IMR-90 (cell line): Measurements from ENCODE around the gene SLC2A11. TPM values are rescaled to one million over a fixed set of nuclear protein-coding genes. Genes with fewer than 3 reads are reported as not detected.

Source experiments
- ATAC-seq: fragments of 200-7000 bp; cut with Tn5 transposase; 2 replicates; pipeline ENCODE4 v1.9.1; 2020; ENCODE audit warnings: low read depth, mild to moderate bottlenecking, moderate library complexity
- BruUV-seq: library from RNA; stranded (reverse); fragments of 400-500 nt; replicated peaks from 2 replicates; lab custom pipeline; 2021; lab: Mats Ljungman, UMichigan
- CTCF ChIA-PET: fragments of 300-600 bp; formaldehyde crosslinking; extraction: SDS; loops from one replicate; lab custom pipeline; 2021; ENCODE audit warnings: antibody characterized with exemption; lab: Yijun Ruan, JAX
- POLR2A ChIA-PET: fragments of 300-600 bp; sonication (Branson Sonifier 250); formaldehyde crosslinking; loops from one replicate; lab custom pipeline; 2022; ENCODE audit warnings: antibody characterized with exemption; ENCODE audit not compliant: unreplicated experiment; lab: Charles Lee
- DNase-seq: peaks from one replicate; pipeline ENCODE4 v3.0.0; 2013
- H2AFZ ChIP-seq: replicated peaks from 2 replicates; pipeline ENCODE3; 2013; ENCODE audit warnings: low read length, mild to moderate bottlenecking; ENCODE audit not compliant: poor library complexity
- H2AK5ac ChIP-seq: 2 replicates; pipeline ENCODE4 v1.6.1; 2013; ENCODE audit warnings: low read depth, low read length, inconsistent platforms
- H2AK9ac ChIP-seq: replicated peaks from 2 replicates; pipeline ENCODE3; 2013; ENCODE audit warnings: mild to moderate bottlenecking, low read depth, low read length, moderate library complexity; ENCODE audit not compliant: poor library complexity
- H2BK120ac ChIP-seq: 2 replicates; pipeline ENCODE4 v1.6.1; 2013; ENCODE audit warnings: low read depth, low read length, inconsistent platforms
- H2BK15ac ChIP-seq: 3 replicates; pipeline ENCODE4 v1.6.1; 2013; ENCODE audit warnings: low read depth, low read length, inconsistent platforms
- H2BK20ac ChIP-seq: 2 replicates; pipeline ENCODE4 v1.6.1; 2013; ENCODE audit warnings: low read depth, mild to moderate bottlenecking, inconsistent platforms, low read length, moderate library complexity
- H2BK5ac ChIP-seq: 2 replicates; pipeline ENCODE4 v1.6.1; 2013; ENCODE audit warnings: mild to moderate bottlenecking, low read depth, low read length, inconsistent platforms; ENCODE audit not compliant: poor library complexity, severe bottlenecking
- H3K14ac ChIP-seq: replicated peaks from 2 replicates; pipeline ENCODE4 v1.6.1; 2013; ENCODE audit warnings: low read depth, low read length, inconsistent platforms
- H3K18ac ChIP-seq: 2 replicates; pipeline ENCODE4 v1.6.1; 2013; ENCODE audit warnings: low read depth, low read length, control low read depth
- H3K23ac ChIP-seq: 2 replicates; pipeline ENCODE4 v1.6.1; 2013; ENCODE audit warnings: low read depth, low read length, inconsistent platforms
- H3K27ac ChIP-seq: 2 replicates; pipeline ENCODE4 v1.5.1; 2013; ENCODE audit warnings: mild to moderate bottlenecking, control low read depth, low read length; ENCODE audit not compliant: insufficient read depth
- H3K27me3 ChIP-seq: 2 replicates; pipeline ENCODE4 v1.6.1; 2013; ENCODE audit warnings: low read length; ENCODE audit not compliant: control insufficient read depth, insufficient read depth
- H3K36me3 ChIP-seq: 2 replicates; pipeline ENCODE4 v1.6.1; 2013; ENCODE audit warnings: low read length, mixed read lengths; ENCODE audit not compliant: control insufficient read depth, insufficient read depth
- H3K4ac ChIP-seq: 2 replicates; pipeline ENCODE4 v1.6.1; 2013; ENCODE audit warnings: low read depth, low read length, inconsistent platforms
- H3K4me1 ChIP-seq: 2 replicates; pipeline ENCODE4 v1.6.1; 2013; ENCODE audit warnings: low read length, mixed read lengths; ENCODE audit not compliant: control insufficient read depth, insufficient read depth
- H3K4me2 ChIP-seq: 2 replicates; pipeline ENCODE4 v1.6.1; 2013; ENCODE audit warnings: low read depth, mild to moderate bottlenecking, control low read depth, low read length, moderate library complexity
- H3K4me3 ChIP-seq: 2 replicates; pipeline ENCODE4 v1.5.1; 2013; ENCODE audit warnings: low read depth, mild to moderate bottlenecking, control low read depth, low read length, moderate library complexity; ENCODE audit not compliant: insufficient read depth
- H3K56ac ChIP-seq: 2 replicates; pipeline ENCODE4 v1.6.1; 2013; ENCODE audit warnings: low read length, inconsistent platforms; ENCODE audit not compliant: insufficient read depth; ENCODE audit errors: extremely low read depth
- H3K79me1 ChIP-seq, 2 experiments: 2 replicates each; pipeline ENCODE4 v1.6.1; 2013; ENCODE audit warnings: low read length in 2 of 2, inconsistent platforms in 1 of 2, low read depth in 1 of 2
- H3K9ac ChIP-seq: 2 replicates; pipeline ENCODE4 v1.6.1; 2013; ENCODE audit warnings: low read depth, low read length, control low read depth
- H3K9me1 ChIP-seq: 2 replicates; pipeline ENCODE4 v1.6.1; 2013; ENCODE audit warnings: low read length, inconsistent platforms; ENCODE audit not compliant: insufficient read depth
- H3K9me3 ChIP-seq: 2 replicates; pipeline ENCODE4 v1.6.1; 2013; ENCODE audit warnings: low read length; ENCODE audit not compliant: control insufficient read depth, insufficient read depth
- H4K20me1 ChIP-seq: 2 replicates; pipeline ENCODE4 v1.6.1; 2013; ENCODE audit warnings: low read length, inconsistent platforms; ENCODE audit not compliant: insufficient read depth
- H4K5ac ChIP-seq: 2 replicates; pipeline ENCODE4 v1.6.1; 2013; ENCODE audit warnings: mild to moderate bottlenecking, low read depth, low read length, control low read depth
- H4K8ac ChIP-seq, 2 experiments: 2 replicates each; pipeline ENCODE4 v1.6.1; 2013; ENCODE audit warnings: low read depth in 2 of 2, low read length in 2 of 2, control low read depth in 1 of 2, inconsistent platforms in 1 of 2
- H4K91ac ChIP-seq: 2 replicates; pipeline ENCODE4 v1.6.1; 2013; ENCODE audit warnings: low read depth, low read length, inconsistent platforms; ENCODE audit not compliant: insufficient read depth
- BHLHE40 ChIP-seq: fragments of 150-350 bp; IDR thresholded peaks from 2 replicates; pipeline ENCODE4 v1.6.1; 2016; ENCODE audit warnings: mild to moderate bottlenecking, low read depth, low read length
- CEBPB ChIP-seq: IDR thresholded peaks from 2 replicates; pipeline ENCODE4 v1.6.1; 2012; ENCODE audit warnings: low read depth, low read length, improper control_type of control experiment
- CHD1 ChIP-seq: IDR thresholded peaks from 2 replicates; pipeline ENCODE4 v1.6.1; 2012; ENCODE audit warnings: low read depth, low read length, improper control_type of control experiment
- CTCF ChIP-seq: conservative IDR thresholded peaks from 2 replicates; pipeline ENCODE4 v1.5.1; 2012; ENCODE audit warnings: mild to moderate bottlenecking, low read depth, low read length, improper control_type of control experiment
- ELK1 ChIP-seq: fragments of 150-350 bp; IDR thresholded peaks from 2 replicates; pipeline ENCODE4 v1.6.1; 2016; ENCODE audit warnings: low read depth, mild to moderate bottlenecking, low read length, moderate library complexity, borderline replicate concordance
- FOS ChIP-seq: fragments of 150-350 bp; IDR thresholded peaks from 2 replicates; pipeline ENCODE4 v1.6.1; 2016; ENCODE audit warnings: low read depth, low read length
- MAFK ChIP-seq: IDR thresholded peaks from 2 replicates; pipeline ENCODE4 v1.6.1; 2012; ENCODE audit warnings: low read depth, low read length, improper control_type of control experiment
- MAZ ChIP-seq: IDR thresholded peaks from 2 replicates; pipeline ENCODE4 v1.6.1; 2012; ENCODE audit warnings: low read depth, mild to moderate bottlenecking, low read length, improper control_type of control experiment, moderate library complexity, borderline replicate concordance
- MXI1 ChIP-seq: IDR thresholded peaks from 2 replicates; pipeline ENCODE4 v1.6.1; 2012; ENCODE audit warnings: low read depth, mild to moderate bottlenecking, low read length, moderate library complexity, borderline replicate concordance
- NFE2L2 ChIP-seq: fragments of 150-350 bp; IDR thresholded peaks from 2 replicates; pipeline ENCODE4 v1.6.1; 2016; ENCODE audit warnings: low read depth, mild to moderate bottlenecking, low read length
- POLR2A ChIP-seq: IDR thresholded peaks from 2 replicates; pipeline ENCODE4 v1.6.1; 2012; ENCODE audit warnings: mild to moderate bottlenecking, low read depth, low read length
- RAD21 ChIP-seq: IDR thresholded peaks from 2 replicates; pipeline ENCODE4 v1.6.1; 2012; ENCODE audit warnings: low read length, improper control_type of control experiment
- RCOR1 ChIP-seq: IDR thresholded peaks from 2 replicates; pipeline ENCODE4 v1.6.1; 2012; ENCODE audit warnings: mild to moderate bottlenecking, low read length, improper control_type of control experiment; ENCODE audit not compliant: insufficient replicate concordance
- RFX5 ChIP-seq: IDR thresholded peaks from 2 replicates; pipeline ENCODE4 v1.8.0; 2012; ENCODE audit warnings: low read depth, mild to moderate bottlenecking, low read length, moderate library complexity
- SMC3 ChIP-seq: fragments of 150-350 bp; IDR thresholded peaks from 2 replicates; pipeline ENCODE4 v1.6.1; 2016; ENCODE audit warnings: low read depth, mild to moderate bottlenecking, antibody characterized with exemption, low read length, moderate library complexity
- USF2 ChIP-seq: fragments of 150-350 bp; IDR thresholded peaks from 2 replicates; pipeline ENCODE4 v1.6.1; 2017; ENCODE audit warnings: mild to moderate bottlenecking, antibody characterized with exemption, low read length, low read depth
- WGBS, 2 experiments: methylation state at CpG; one replicate each; pipeline versions ENCODE4 v1.1.5 to v1.1.7; 2013; ENCODE audit warnings: missing lambda C conversion rate in 2 of 2; ENCODE audit not compliant: insufficient read length in 1 of 2; ENCODE audit errors: extremely low coverage in 2 of 2; 5-methylcytosine and 5-hydroxymethylcytosine counted together
- dilution Hi-C: fragments of 300-500 bp; cut with HindIII; formaldehyde crosslinking; loops from one replicate; pipeline ENCODE4 v1.14.3; 2018; ENCODE audit warnings: low sequenced_read_pairs; ENCODE audit not compliant: unreplicated experiment
- in situ Hi-C: fragments of 300-500 bp; cut with MboI; formaldehyde crosslinking; loops from 3 replicates; pipeline ENCODE4 v1.14.3; 2019; ENCODE audit warnings: low sequenced_read_pairs, inconsistent platforms, mixed read lengths
- intact Hi-C: fragments of 100-400 bp; cut with micrococcal nuclease; formaldehyde crosslinking; loops from 2 replicates; pipeline ENCODE4 v1.10.0; 2022
- polyA plus RNA-seq, 3 experiments: library from polyadenylated mRNA; depleted of rRNA; stranded (reverse); fragments of >200 nt; gene quantifications; 2 replicates each; pipeline ENCODE4 v1.2.3, GENCODE V29; 2012; ENCODE audit warnings: low replicate concordance in 1 of 3
- total RNA-seq: library from RNA; depleted of rRNA; stranded (reverse); fragments of >200 nt; gene quantifications from 2 replicates; pipeline ENCODE4 v1.2.3, GENCODE V29; 2012

The SLC2A11 gene
- total and polyA plus RNA-seq, 2 of the 4 experiments (the other 2 are of a cell fraction) = 3.2 to 8.7 TPM

- POLR2A ChIA-PET = no interaction called here
- no peak overlapping the region for H2AFZ ChIP-seq
- no peak for ATAC-seq
- no peak overlapping the region for H3K4me2 ChIP-seq
- H2BK15ac ChIP-seq = no peak overlapping the region
- CTCF ChIA-PET = no interaction called here
- intact Hi-C loops (no loop called here), in situ Hi-C loops (no loop called here), dilution Hi-C loops (no loop called here)
- no peak overlapping the region for H2AK9ac ChIP-seq
- no peak overlapping the region for H3K56ac ChIP-seq
- no peak overlapping the region for H4K8ac ChIP-seq
- H3K79me1 ChIP-seq = no peaks in the 10 kb centered on the region
- H2AK5ac ChIP-seq = no peak overlapping the region
- no peak overlapping the region for H3K18ac ChIP-seq
- TF ChIP-seq ELK1 (no peak), MAFK (no peak), RFX5 (no peak), MAZ (no peak), MXI1 (no peak), USF2 (no peak), RAD21 (no peak), CTCF (no peak), POLR2A (no peak), NFE2L2 (no peak), SMC3 (no peak), RCOR1 (no peak), BHLHE40 (no peak), CEBPB (no peak), CHD1 (no peak), FOS (no peak)
- H3K4ac ChIP-seq = no peak overlapping the region
- no peak overlapping the region for H4K5ac ChIP-seq
- no peak for DNase-seq
- H3K9ac ChIP-seq = no peak overlapping the region
- no peak overlapping the region for H4K91ac ChIP-seq
- no peaks in the 10 kb centered on the region for H3K9me1 ChIP-seq
- no peak overlapping the region for H3K27ac ChIP-seq
- H3K23ac ChIP-seq = no peak overlapping the region
- H3K27me3 ChIP-seq = no peaks in the 10 kb centered on the region
- WGBS, 2 experiments = no CpG with 5 or more reads among the region's 14 CpGs
- no peak overlapping the region for H3K4me3 ChIP-seq
- no peaks in the 10 kb centered on the region for H3K36me3 ChIP-seq
- no TSS peak for BruUV-seq
- H3K9me3 ChIP-seq = peaks cover 12% of the 10 kb centered on the region
- H2BK20ac ChIP-seq = no peak overlapping the region
- no peak overlapping the region for H2BK120ac ChIP-seq
- no peaks in the 10 kb centered on the region for H3K4me1 ChIP-seq
- no peak overlapping the region for H2BK5ac ChIP-seq
- no peak overlapping the region for H3K14ac ChIP-seq
- no peaks in the 10 kb centered on the region for H4K20me1 ChIP-seq
Measured at GRCh38 chr22:23926561-23926960, 68.9 kb downstream of the SLC2A11 start.
